ENCODE results near the gene ZNF273.
"Not testable (repeated sequence)": the region's sequence is repeated elsewhere in the genome, so short reads cannot be mapped to it uniquely, and the experiment has no call there.

Gene ZNF273

DNA sequence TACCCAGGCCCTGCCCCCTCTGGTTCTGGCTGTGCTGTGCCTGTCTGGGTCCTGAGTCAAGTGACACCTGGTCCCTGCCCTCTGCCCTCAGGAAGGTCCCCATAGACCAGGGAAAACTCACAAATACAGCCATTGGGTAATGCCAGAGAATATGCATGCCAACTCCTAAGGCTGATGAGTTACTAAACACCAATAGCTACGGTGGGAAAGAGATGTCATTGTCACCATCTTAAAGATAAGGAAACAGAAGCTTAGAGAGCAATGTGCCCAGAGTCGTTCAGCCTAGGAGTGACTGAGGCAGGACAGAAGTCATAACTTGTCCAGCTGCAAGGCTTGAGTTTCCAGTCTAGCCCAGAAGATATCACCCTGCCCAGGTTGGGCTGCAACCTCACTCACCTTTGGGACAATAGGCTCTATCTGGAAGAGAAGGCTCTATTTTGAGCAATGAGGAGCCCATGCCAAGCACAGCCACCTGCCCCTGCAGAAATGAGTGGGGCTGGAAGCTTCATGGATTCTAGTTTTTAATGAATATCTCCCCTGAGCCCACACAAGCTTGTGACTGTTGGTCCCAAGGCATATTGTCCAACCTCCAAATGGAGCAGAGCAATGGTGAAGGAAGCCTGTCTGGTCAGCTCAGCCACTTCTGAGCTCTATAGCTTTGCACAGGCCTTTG is 42.6 kb downstream of the ZNF273 start:
- H3K9me3 ChIP-seq: no peaks in the 10 kb centered on the region
- H3K27me3 ChIP-seq: peaks cover 92% of the 10 kb centered on the region
- no peaks in the 10 kb centered on the region for H3K4me1 ChIP-seq (ENCODE audit: control insufficient read depth in 1 of 2, insufficient read depth in 1 of 2, low read depth in 1 of 2, low read length in 1 of 2)
- no peak overlapping the region for H3K27ac ChIP-seq
- no peak overlapping the region for H3K4me3 ChIP-seq (ENCODE audit: low read depth in 1 of 2, low read length in 1 of 2)
- no peaks in the 10 kb centered on the region for H3K36me3 ChIP-seq
- TF ChIP-seq, protein P1, sequence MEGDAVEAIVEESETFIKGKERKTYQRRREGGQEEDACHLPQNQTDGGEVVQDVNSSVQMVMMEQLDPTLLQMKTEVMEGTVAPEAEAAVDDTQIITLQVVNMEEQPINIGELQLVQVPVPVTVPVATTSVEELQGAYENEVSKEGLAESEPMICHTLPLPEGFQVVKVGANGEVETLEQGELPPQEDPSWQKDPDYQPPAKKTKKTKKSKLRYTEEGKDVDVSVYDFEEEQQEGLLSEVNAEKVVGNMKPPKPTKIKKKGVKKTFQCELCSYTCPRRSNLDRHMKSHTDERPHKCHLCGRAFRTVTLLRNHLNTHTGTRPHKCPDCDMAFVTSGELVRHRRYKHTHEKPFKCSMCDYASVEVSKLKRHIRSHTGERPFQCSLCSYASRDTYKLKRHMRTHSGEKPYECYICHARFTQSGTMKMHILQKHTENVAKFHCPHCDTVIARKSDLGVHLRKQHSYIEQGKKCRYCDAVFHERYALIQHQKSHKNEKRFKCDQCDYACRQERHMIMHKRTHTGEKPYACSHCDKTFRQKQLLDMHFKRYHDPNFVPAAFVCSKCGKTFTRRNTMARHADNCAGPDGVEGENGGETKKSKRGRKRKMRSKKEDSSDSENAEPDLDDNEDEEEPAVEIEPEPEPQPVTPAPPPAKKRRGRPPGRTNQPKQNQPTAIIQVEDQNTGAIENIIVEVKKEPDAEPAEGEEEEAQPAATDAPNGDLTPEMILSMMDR (IDR thresholded peaks at IDR 0.05): no peak

DNA sequence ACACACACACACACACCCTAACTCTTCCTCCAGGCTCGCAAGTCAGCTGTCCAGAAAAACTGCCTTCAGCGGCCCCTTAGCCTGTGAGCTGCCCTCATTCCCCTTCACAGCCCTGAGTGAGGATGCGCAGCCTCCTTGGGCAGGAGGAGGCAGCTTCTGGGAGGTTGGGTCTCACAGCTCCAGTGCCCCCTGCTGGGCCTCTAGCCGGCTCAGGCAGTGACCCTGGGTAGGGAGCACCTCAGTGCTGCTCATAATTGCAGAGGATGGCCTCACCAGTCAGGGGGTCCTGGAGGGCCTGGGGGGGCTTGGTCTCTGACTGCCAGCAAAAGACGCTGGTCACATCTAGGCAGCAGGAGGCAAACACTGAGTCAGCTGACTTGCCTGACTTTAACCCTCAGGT is 43.7 kb downstream of the ZNF273 start:
- TF ChIP-seq, protein P1 (IDR thresholded peaks at IDR 0.05): no peak
- no peak overlapping the region for H3K4me3 ChIP-seq (ENCODE audit: low read depth in 1 of 2, low read length in 1 of 2)
- H3K27me3 ChIP-seq: peaks cover 88% of the 10 kb centered on the region
- H3K4me1 ChIP-seq (ENCODE audit: control insufficient read depth in 1 of 2, insufficient read depth in 1 of 2, low read depth in 1 of 2, low read length in 1 of 2): no peaks in the 10 kb centered on the region
- no peak overlapping the region for H3K27ac ChIP-seq
- H3K36me3 ChIP-seq: no peaks in the 10 kb centered on the region
- no peaks in the 10 kb centered on the region for H3K9me3 ChIP-seq

DNA sequence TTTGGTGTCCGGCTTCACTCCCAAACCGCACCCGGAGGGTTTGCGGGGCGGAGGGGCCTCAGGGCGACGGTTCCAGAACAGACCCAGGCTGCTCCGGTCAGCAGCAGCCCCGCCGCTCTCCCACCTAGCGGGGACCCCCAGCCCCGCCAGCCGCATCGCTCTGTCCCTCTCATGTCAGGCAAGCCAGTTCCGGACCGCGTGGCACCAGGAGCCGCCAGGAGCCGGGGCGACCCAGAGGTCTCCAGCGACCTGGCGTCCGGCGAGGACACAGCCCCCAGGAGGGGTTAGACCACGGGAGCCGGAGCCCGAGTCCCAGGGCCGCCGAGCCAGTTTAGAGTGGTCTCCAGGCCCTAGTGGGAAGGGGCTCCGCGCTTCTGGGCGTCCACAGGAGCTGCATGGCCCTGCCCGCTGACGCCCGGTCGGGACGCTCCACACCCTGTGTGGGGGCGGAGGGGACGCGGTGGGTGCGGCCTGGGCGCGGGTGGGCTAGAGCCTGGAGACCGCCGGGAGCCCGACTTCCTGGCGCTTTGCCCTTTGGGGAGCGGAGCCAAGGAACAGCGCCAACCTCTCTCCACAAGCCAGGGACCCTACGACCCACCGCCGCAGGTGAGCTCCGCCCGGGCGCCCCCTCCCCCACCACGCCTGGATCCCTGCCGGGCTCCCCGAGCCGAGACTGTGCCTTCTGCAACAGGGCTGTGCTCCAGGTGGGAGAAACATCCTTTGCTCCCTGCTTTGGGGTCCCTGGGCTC is 44.4 kb downstream of the ZNF273 start:
- Histone ChIP-seq H3K27ac (no peak overlapping the region), H3K4me1 (ENCODE audit: control insufficient read depth in 1 of 2, insufficient read depth in 1 of 2, low read depth in 1 of 2, low read length in 1 of 2) (no peaks in the 10 kb centered on the region), H3K27me3 (peaks cover 81% of the 10 kb centered on the region), H3K4me3 (ENCODE audit: low read depth in 1 of 2, low read length in 1 of 2) (no peak overlapping the region), H3K9me3 (no peaks in the 10 kb centered on the region), H3K36me3 (no peaks in the 10 kb centered on the region)
- TF ChIP-seq, protein P1 (IDR thresholded peaks at IDR 0.05): no peak

DNA sequence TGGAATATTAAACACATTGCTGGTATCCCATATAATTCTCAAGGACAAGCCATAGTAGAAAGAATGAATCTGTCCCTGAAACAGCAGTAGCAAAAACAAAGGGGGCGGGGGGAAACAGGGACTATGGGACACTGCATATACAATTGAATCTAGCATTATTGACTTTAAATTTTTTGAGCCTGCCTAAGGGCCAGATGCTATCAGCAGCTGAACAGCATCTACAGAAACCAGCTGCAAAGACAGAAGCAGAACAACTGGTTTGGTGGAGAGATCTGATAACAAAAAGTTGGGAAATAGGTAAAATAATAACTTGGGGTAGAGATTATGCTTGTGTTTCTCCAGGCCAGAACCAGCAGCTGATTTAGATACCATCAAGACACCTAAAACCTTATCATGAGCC is 45.7 kb downstream of the ZNF273 start:
- H3K27ac ChIP-seq; H3K4me3 ChIP-seq (ENCODE audit: low read depth in 1 of 2, low read length in 1 of 2); H3K36me3 ChIP-seq; H3K4me1 ChIP-seq (ENCODE audit: control insufficient read depth in 1 of 2, insufficient read depth in 1 of 2, low read depth in 1 of 2, low read length in 1 of 2); H3K9me3 ChIP-seq: not testable (repeated sequence)
- H3K27me3 ChIP-seq: peaks cover 68% of the 10 kb centered on the region

DNA sequence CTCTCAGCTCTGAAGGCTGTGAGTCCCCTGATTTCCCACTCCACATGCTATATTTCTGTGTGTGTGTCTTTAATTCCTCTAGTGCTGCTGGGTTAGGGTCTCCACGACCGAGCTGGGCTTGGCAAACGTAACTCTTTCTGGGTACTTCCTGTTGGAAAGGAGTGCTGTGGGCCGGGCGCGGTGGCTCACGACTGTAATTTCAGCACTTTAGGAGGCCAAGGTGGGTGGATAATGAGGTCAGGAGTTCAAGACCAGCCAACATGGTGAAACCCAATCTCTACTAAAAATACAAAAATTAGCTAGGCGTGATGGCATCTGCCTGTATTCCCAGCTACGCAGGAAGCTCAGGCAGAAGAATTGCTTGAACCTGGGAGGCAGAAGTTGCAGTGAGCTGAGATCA is 47.6 kb downstream of the ZNF273 start:
- not testable (repeated sequence) for H3K36me3 ChIP-seq; H3K27ac ChIP-seq; H3K9me3 ChIP-seq; H3K4me1 ChIP-seq (ENCODE audit: control insufficient read depth in 1 of 2, insufficient read depth in 1 of 2, low read depth in 1 of 2, low read length in 1 of 2); H3K4me3 ChIP-seq (ENCODE audit: low read depth in 1 of 2, low read length in 1 of 2)
- peaks cover 51% of the 10 kb centered on the region for H3K27me3 ChIP-seq

DNA sequence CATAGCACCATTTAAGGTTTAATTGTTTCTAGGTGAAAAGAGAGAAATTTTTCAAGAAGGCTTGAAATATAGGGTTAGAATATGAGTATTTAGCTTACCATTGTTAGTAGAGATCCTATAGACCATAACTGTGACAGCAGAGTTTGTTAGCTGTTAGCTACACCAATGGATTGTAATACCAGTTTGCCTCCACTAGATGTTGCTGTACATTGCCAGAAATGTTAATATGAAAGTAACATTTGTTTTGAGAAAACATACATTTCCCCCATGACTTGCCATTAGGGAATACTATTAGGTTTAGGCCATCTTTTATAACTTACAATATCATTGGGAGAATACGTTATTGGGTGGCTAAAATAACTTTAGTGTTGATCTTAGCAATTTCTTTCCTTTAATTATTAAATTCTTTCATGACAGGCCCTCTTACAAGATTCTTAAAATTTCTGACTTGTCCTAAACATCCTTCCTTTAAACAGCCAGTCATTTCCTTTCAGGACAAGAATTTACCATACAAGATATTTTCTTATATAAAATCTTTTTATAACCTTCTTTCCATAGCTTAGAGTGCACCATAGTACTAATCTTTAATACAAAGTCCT is 48.3 kb downstream of the ZNF273 start:
- no peaks in the 10 kb centered on the region for H3K9me3 ChIP-seq
- no peaks in the 10 kb centered on the region for H3K4me1 ChIP-seq (ENCODE audit: control insufficient read depth in 1 of 2, insufficient read depth in 1 of 2, low read depth in 1 of 2, low read length in 1 of 2)
- H3K4me3 ChIP-seq (ENCODE audit: low read depth in 1 of 2, low read length in 1 of 2): no peak overlapping the region
- H3K27me3 ChIP-seq: peaks cover 45% of the 10 kb centered on the region
- TF ChIP-seq, protein P1 (IDR thresholded peaks at IDR 0.05): peak; percentile 81
- no peaks in the 10 kb centered on the region for H3K36me3 ChIP-seq
- H3K27ac ChIP-seq: no peak overlapping the region
